Common myeloid progenitor, CD34-positive (primary cell): ENCODE results near the gene HCRTR1.

Experiments
- CTCF ChIA-PET: fragments of 350-600 bp; sonication (Branson Sonifier 250); formaldehyde crosslinking; loops from one replicate; lab custom pipeline; 2021; ENCODE audit warnings: antibody characterized with exemption; lab: Charles Lee
- POLR2A ChIA-PET: fragments of 350-600 bp; sonication (Branson Sonifier 250); formaldehyde crosslinking; loops from one replicate; lab custom pipeline; 2021; ENCODE audit warnings: antibody characterized with exemption; lab: Charles Lee
- DNase-seq, 3 donors: peaks; one replicate each; pipeline versions ENCODE4 v3.0.0 to v3.0.0-alpha.2; 2013
- H3K27ac ChIP-seq, 2 experiments: 1 replicate in 1 of 2; 2 replicates in 1 of 2; pipeline ENCODE4 v1.7.0; 2013; ENCODE audit warnings: inconsistent platforms in 2 of 2, low read length in 2 of 2, mild to moderate bottlenecking in 2 of 2, low read depth in 1 of 2, moderate library complexity in 1 of 2; ENCODE audit not compliant: severe bottlenecking in 2 of 2, insufficient read depth in 1 of 2, poor library complexity in 1 of 2
- H3K27me3 ChIP-seq, 5 experiments: replicated peaks in 2 of 5; 1 replicate in 3 of 5; 2 replicates in 2 of 5; pipeline versions ENCODE4 v1.6.1 to v1.7.0; 2013; ENCODE audit warnings: low read length in 4 of 5, mild to moderate bottlenecking in 2 of 5, moderate library complexity in 2 of 5, inconsistent platforms in 1 of 5; ENCODE audit not compliant: insufficient read depth in 5 of 5, control insufficient read depth in 4 of 5
- H3K36me3 ChIP-seq, 4 experiments: 1 replicate in 2 of 4; 2 replicates in 2 of 4; pipeline versions ENCODE4 v1.6.1 to v1.7.0; 2013; ENCODE audit warnings: low read length in 3 of 4, control low read depth in 1 of 4, mild to moderate bottlenecking in 1 of 4; ENCODE audit not compliant: control insufficient read depth in 4 of 4, insufficient read depth in 4 of 4
- H3K4me1 ChIP-seq, 4 experiments: 1 replicate in 3 of 4; 2 replicates in 1 of 4; pipeline versions ENCODE4 v1.6.1 to v1.7.1; 2013; ENCODE audit warnings: low read length in 3 of 4, mild to moderate bottlenecking in 3 of 4, control low read depth in 1 of 4, inconsistent platforms in 1 of 4, moderate library complexity in 1 of 4; ENCODE audit not compliant: control insufficient read depth in 4 of 4, insufficient read depth in 4 of 4; ENCODE audit errors: control extremely low read depth in 1 of 4
- H3K4me3 ChIP-seq, 7 experiments: 1 replicate in 4 of 7; 2 replicates in 3 of 7; pipeline versions ENCODE4 v1.5.1 to v1.7.0; 2013; ENCODE audit warnings: mild to moderate bottlenecking in 7 of 7, low read length in 6 of 7, moderate library complexity in 6 of 7, inconsistent platforms in 2 of 7, low read depth in 2 of 7, control low read depth in 1 of 7; ENCODE audit not compliant: insufficient read depth in 4 of 7, control insufficient read depth in 1 of 7; ENCODE audit errors: extremely low read depth in 1 of 7
- H3K9me3 ChIP-seq, 5 experiments: 1 replicate in 4 of 5; 2 replicates in 1 of 5; pipeline versions ENCODE4 v1.6.1 to v1.7.1; 2013; ENCODE audit warnings: low read length in 4 of 5, mild to moderate bottlenecking in 2 of 5, inconsistent platforms in 1 of 5, low read depth in 1 of 5, moderate library complexity in 1 of 5; ENCODE audit not compliant: control insufficient read depth in 4 of 5, insufficient read depth in 2 of 5; ENCODE audit errors: control extremely low read depth in 1 of 5
- WGBS: methylation state at CpG from one replicate; pipeline ENCODE4 v1.1.5; 2013; ENCODE audit not compliant: insufficient coverage; 5-methylcytosine and 5-hydroxymethylcytosine counted together

Gene HCRTR1

DNA sequence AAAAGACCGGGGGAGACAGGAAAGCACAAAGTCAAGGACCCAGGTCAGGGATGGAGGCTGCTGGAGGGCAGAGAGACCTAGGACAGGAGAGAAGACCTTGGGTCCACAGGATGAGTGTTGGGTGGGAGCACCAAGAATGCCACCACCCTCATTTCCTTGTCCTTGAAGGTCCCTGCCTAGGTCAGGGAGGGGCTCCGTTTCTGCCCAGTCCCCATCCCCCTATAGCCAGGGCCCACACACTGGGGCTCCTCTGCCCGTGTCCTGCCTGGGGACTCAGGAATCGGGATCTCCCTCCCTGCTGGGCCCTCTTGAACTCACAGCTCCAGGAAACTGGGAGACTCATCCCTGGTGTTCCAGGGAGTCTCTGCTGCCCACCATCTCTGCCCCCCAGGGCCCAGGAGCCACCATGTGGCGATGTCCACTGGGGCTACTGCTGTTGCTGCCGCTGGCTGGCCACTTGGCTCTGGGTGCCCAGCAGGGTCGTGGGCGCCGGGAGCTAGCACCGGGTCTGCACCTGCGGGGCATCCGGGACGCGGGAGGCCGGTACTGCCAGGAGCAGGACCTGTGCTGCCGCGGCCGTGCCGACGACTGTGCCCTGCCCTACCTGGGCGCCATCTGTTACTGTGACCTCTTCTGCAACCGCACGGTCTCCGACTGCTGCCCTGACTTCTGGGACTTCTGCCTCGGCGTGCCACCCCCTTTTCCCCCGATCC is 40.6 kb upstream of the HCRTR1 start:
- H3K9me3 ChIP-seq: no peaks in the 10 kb centered on the region
- no peak overlapping the region for H3K27ac ChIP-seq
- POLR2A ChIA-PET: no interaction called here
- peaks cover 0 to 46% (median 21%) of the 10 kb centered on the region in 4 experiments for H3K4me1 ChIP-seq
- H3K36me3 ChIP-seq: no peaks in the 10 kb centered on the region
- 85% methylated on average over 25 of the region's 27 CpGs for WGBS
- CTCF ChIA-PET: interaction anchor here (1.0 to 1.7 kb wide), 4 partner anchors 9 to 18 kb away, joined by 3 to 5 read pairs (median 4); no protein-coding TSS in a partner anchor
- peak overlapping the region in 5 of 7 experiments; percentile 32 to 74 (median 57) for H3K4me3 ChIP-seq
- peaks cover 0 to 5% (median 0%) of the 10 kb centered on the region in 5 experiments for H3K27me3 ChIP-seq
- no peak for DNase-seq

- Histone ChIP-seq H3K27me3 (peaks cover 0 to 5% (median 0%) of the 10 kb centered on the region in 5 experiments), H3K9me3 (no peaks in the 10 kb centered on the region), H3K27ac (no peak overlapping the region), H3K4me1 (peaks cover 0 to 41% (median 19%) of the 10 kb centered on the region in 4 experiments), H3K36me3 (no peaks in the 10 kb centered on the region), H3K4me3 (no peak overlapping the region)
- ChIA-PET POLR2A (no interaction called here), CTCF (interaction anchor here (1.0 to 1.7 kb wide), 4 partner anchors 9 to 17 kb away, joined by 3 to 5 read pairs (median 4); no protein-coding TSS in a partner anchor)
- DNase-seq: no peak
- whole genome bisulfite sequencing: 93% methylated on average over 4 of the region's 6 CpGs
Measured at GRCh38 chr1:31577515-31578192, 39.8 kb upstream of the HCRTR1 start.

GRCh38 chr1:31579374-31579773 is 38.1 kb upstream of the HCRTR1 start:
- CTCF ChIA-PET: interaction anchor here (1.2 kb wide), 1 partner anchor 14 kb away, joined by 6 read pairs; no protein-coding TSS in a partner anchor
- POLR2A ChIA-PET: no interaction called here

GRCh38 chr1:31580513-31580870 is 37.0 kb upstream of the HCRTR1 start:
- peaks cover 0 to 5% (median 0%) of the 10 kb centered on the region in 5 experiments for H3K27me3 ChIP-seq
- no peak for DNase-seq
- H3K9me3 ChIP-seq: no peaks in the 10 kb centered on the region
- POLR2A ChIA-PET: no interaction called here
- CTCF ChIA-PET: interaction anchor here (1.0 to 2.0 kb wide), 4 partner anchors 9 to 31 kb away, joined by 3 to 5 read pairs (median 4); no protein-coding TSS in a partner anchor
- H3K36me3 ChIP-seq: no peaks in the 10 kb centered on the region
- H3K27ac ChIP-seq: no peak overlapping the region
- H3K4me3 ChIP-seq: no peak overlapping the region
- H3K4me1 ChIP-seq: peaks cover 0 to 24% (median 16%) of the 10 kb centered on the region in 4 experiments
- 97% methylated on average over 5 of the region's 5 CpGs for WGBS

More at GRCh38 chr1:31579374-31579773, 38.1 kb upstream of the HCRTR1 start:
- Histone ChIP-seq H3K4me1 (peaks cover 0 to 32% (median 17%) of the 10 kb centered on the region in 4 experiments), H3K27me3 (peaks cover 0 to 5% (median 0%) of the 10 kb centered on the region in 5 experiments), H3K9me3 (no peaks in the 10 kb centered on the region), H3K36me3 (no peaks in the 10 kb centered on the region), H3K27ac (no peak overlapping the region), H3K4me3 (no peak overlapping the region)
- DNase-seq: no peak
- no CpG with 5 or more reads among the region's 5 CpGs for WGBS

- Histone ChIP-seq H3K9me3 (no peaks in the 10 kb centered on the region), H3K36me3 (no peaks in the 10 kb centered on the region), H3K4me3 (no peak overlapping the region), H3K4me1 (peaks cover 0 to 19% (median 12%) of the 10 kb centered on the region in 4 experiments), H3K27me3 (peaks cover 0 to 4% (median 0%) of the 10 kb centered on the region in 5 experiments), H3K27ac (no peak overlapping the region)
- DNase-seq: no peak
- ChIA-PET POLR2A (interaction anchor here (0.6 kb wide), 1 partner anchor 27 kb away, joined by 4 read pairs; no protein-coding TSS in a partner anchor), CTCF (interaction anchor here (0.7 to 2.0 kb wide), 5 partner anchors 9 to 38 kb away, joined by 3 to 5 read pairs (median 3); no protein-coding TSS in a partner anchor)
- 96% methylated on average over 14 of the region's 15 CpGs for WGBS
Measured at GRCh38 chr1:31580891-31581603, 36.4 kb upstream of the HCRTR1 start.

- Histone ChIP-seq H3K4me3 (no peak overlapping the region), H3K27ac (no peak overlapping the region), H3K36me3 (no peaks in the 10 kb centered on the region), H3K27me3 (peaks cover 0 to 3% (median 0%) of the 10 kb centered on the region in 5 experiments), H3K4me1 (peaks cover 0 to 8% (median 4%) of the 10 kb centered on the region in 4 experiments), H3K9me3 (no peaks in the 10 kb centered on the region)
- WGBS: 91% methylated on average over 11 of the region's 12 CpGs
- no peak for DNase-seq
- CTCF ChIA-PET: interaction anchor here (0.7 to 2.0 kb wide), 3 partner anchors 9 to 37 kb away, joined by 3 to 5 read pairs (median 3); no protein-coding TSS in a partner anchor
- POLR2A ChIA-PET: no interaction called here
Measured at GRCh38 chr1:31581821-31582810, 35.4 kb upstream of the HCRTR1 start.
